HG02884 (cell line): Measurements from ENCODE around the gene KIAA1217.
"Not testable (repeated sequence)": the region's sequence is repeated elsewhere in the genome, so short reads cannot be mapped to it uniquely, and the experiment has no call there.

Experiments
- ATAC-seq: cut with Tn5 transposase; IDR thresholded peaks from one replicate; pipeline ENCODE4 v1.9.1; 2021; ENCODE audit warnings: mild to moderate bottlenecking, moderate library complexity; ENCODE audit not compliant: unreplicated experiment

The KIAA1217 gene

GRCh38 chr10:24333736-24334135 is 124.8 kb downstream of the KIAA1217 start:
- no peak for ATAC-seq

- ATAC-seq, result no peak
Observed at GRCh38 chr10:24334279-24334939, 125.5 kb downstream of the KIAA1217 start.

GRCh38 chr10:24337723-24338122 is 128.8 kb downstream of the KIAA1217 start:
- not testable (repeated sequence) for ATAC-seq

- no peak for ATAC-seq
Observed at GRCh38 chr10:24339387-24339786, 130.4 kb downstream of the KIAA1217 start.

GRCh38 chr10:24340446-24340845 is 131.5 kb downstream of the KIAA1217 start:
- no peak for ATAC-seq

- no peak for ATAC-seq
Observed at GRCh38 chr10:24340883-24341282, 131.9 kb downstream of the KIAA1217 start.

- no peak for ATAC-seq
Observed at GRCh38 chr10:24341371-24341770, 132.4 kb downstream of the KIAA1217 start.

GRCh38 chr10:24341897-24342296 is 133.0 kb downstream of the KIAA1217 start:
- no peak for ATAC-seq

GRCh38 chr10:24343686-24344085 is 134.7 kb downstream of the KIAA1217 start:
- ATAC-seq, result no peak

- no peak for ATAC-seq
Observed at GRCh38 chr10:24344279-24344678, 135.3 kb downstream of the KIAA1217 start.

GRCh38 chr10:24344695-24345463 is 135.9 kb downstream of the KIAA1217 start:
- no peak for ATAC-seq

- ATAC-seq, result no peak
Observed at GRCh38 chr10:24346877-24347519, 138.1 kb downstream of the KIAA1217 start.

GRCh38 chr10:24349379-24350001 is 140.6 kb downstream of the KIAA1217 start:
- no peak for ATAC-seq

GRCh38 chr10:24350070-24350921 is 141.4 kb downstream of the KIAA1217 start:
- no peak for ATAC-seq

- not testable (repeated sequence) for ATAC-seq
Observed at GRCh38 chr10:24350922-24351225, 141.9 kb downstream of the KIAA1217 start.

GRCh38 chr10:24351961-24352360 is 143.0 kb downstream of the KIAA1217 start:
- ATAC-seq, result no peak

GRCh38 chr10:24352399-24352798 is 143.5 kb downstream of the KIAA1217 start:
- no peak for ATAC-seq

- no peak for ATAC-seq
Observed at GRCh38 chr10:24353319-24353718, 144.4 kb downstream of the KIAA1217 start.

- no peak for ATAC-seq
Observed at GRCh38 chr10:24355056-24355688, 146.2 kb downstream of the KIAA1217 start.

- no peak for ATAC-seq
Observed at GRCh38 chr10:24357344-24358004, 148.5 kb downstream of the KIAA1217 start.
